Measurements from ENCODE around the gene RBFOX2.

RBFOX2 gene

DNA sequence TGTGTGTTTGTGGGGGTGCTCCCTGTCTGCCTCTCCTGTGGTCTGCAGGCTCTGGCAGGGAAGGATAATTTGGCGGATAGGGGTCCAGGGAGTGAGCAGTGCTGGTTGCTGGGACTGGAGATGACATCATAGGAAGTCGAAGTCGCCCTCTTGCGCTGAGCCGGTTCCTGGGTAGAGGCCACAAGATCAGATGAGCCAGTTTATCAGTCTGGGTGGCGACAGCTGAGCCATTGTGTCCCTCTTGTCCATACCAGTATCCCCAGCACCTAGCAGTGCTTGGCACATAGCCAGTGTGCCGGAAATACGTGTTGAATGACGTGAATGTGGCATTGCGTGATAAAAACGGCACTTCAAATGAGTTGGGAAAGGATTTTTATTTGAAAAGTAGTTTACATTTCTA lies 301.2 kb downstream of the RBFOX2 start:
- Histone ChIP-seq H3K4me2 (ENCODE audit: low read length) (no peak overlapping the region), H3K4me3 (ENCODE audit: low read length) (no peak overlapping the region), H3K36me3 (replicated peaks; ENCODE audit: low read depth, low read length) (no peaks in the 10 kb centered on the region), H3K79me2 (ENCODE audit: low read length) (no peaks in the 10 kb centered on the region), H3K27me3 (ENCODE audit: low read depth, low read length) (peaks cover 12% of the 10 kb centered on the region; the same call in 1 of the 2 replicates), H2AFZ (ENCODE audit: low read depth, low read length) (no peak overlapping the region), H3K9me3 (ENCODE audit: insufficient read depth, low read length) (no peaks in the 10 kb centered on the region), H3K27ac (ENCODE audit: low read length) (no peak overlapping the region), H3K9ac (ENCODE audit: low read length) (no peak overlapping the region), H4K20me1 (ENCODE audit: insufficient read depth, low read length) (no peaks in the 10 kb centered on the region), H3K4me1 (ENCODE audit: low read length) (no peaks in the 10 kb centered on the region)
- TF ChIP-seq EZH2phosphoT487 (IDR thresholded peaks at IDR 0.05; ENCODE audit: low read depth), result no peak
- TF ChIP-seq, protein P1, sequence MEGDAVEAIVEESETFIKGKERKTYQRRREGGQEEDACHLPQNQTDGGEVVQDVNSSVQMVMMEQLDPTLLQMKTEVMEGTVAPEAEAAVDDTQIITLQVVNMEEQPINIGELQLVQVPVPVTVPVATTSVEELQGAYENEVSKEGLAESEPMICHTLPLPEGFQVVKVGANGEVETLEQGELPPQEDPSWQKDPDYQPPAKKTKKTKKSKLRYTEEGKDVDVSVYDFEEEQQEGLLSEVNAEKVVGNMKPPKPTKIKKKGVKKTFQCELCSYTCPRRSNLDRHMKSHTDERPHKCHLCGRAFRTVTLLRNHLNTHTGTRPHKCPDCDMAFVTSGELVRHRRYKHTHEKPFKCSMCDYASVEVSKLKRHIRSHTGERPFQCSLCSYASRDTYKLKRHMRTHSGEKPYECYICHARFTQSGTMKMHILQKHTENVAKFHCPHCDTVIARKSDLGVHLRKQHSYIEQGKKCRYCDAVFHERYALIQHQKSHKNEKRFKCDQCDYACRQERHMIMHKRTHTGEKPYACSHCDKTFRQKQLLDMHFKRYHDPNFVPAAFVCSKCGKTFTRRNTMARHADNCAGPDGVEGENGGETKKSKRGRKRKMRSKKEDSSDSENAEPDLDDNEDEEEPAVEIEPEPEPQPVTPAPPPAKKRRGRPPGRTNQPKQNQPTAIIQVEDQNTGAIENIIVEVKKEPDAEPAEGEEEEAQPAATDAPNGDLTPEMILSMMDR (IDR thresholded peaks at IDR 0.05; ENCODE audit: low read depth, low read length), result no peak

DNA sequence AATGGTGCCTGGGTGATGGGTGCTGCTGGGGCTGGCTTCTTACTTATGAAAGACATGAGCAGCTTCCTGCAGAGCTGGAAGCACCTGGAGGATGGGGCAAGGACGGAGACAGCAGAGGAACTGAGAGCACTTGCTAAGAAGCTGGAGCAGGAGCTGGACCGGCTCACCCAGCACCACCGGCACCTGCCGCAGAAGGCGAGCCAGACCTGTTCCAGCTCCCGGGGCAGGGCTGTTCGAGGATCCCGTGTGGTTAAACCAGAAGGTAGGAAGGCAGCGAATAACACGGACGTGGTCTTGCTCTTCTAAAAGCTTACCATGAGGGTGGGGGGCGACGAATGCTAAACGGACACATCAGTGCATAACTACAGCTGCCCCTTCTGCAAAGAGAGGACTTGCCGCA lies 301.7 kb downstream of the RBFOX2 start:
- H3K36me3 ChIP-seq (replicated peaks; ENCODE audit: low read depth, low read length), result no peaks in the 10 kb centered on the region
- H3K4me1 ChIP-seq (ENCODE audit: low read length), result no peaks in the 10 kb centered on the region
- H3K27ac ChIP-seq (ENCODE audit: low read length), result no peak overlapping the region
- H3K27me3 ChIP-seq (ENCODE audit: low read depth, low read length), result peaks cover 12% of the 10 kb centered on the region; the same call in 1 of the 2 replicates
- no peak overlapping the region for H3K4me3 ChIP-seq (ENCODE audit: low read length)
- TF ChIP-seq, protein P1 (IDR thresholded peaks at IDR 0.05; ENCODE audit: low read depth, low read length), result no peak
- TF ChIP-seq EZH2phosphoT487 (IDR thresholded peaks at IDR 0.05; ENCODE audit: low read depth), result no peak
- no peaks in the 10 kb centered on the region for H4K20me1 ChIP-seq (ENCODE audit: insufficient read depth, low read length)
- H3K79me2 ChIP-seq (ENCODE audit: low read length), result no peaks in the 10 kb centered on the region
- H3K9ac ChIP-seq (ENCODE audit: low read length), result no peak overlapping the region
- H3K4me2 ChIP-seq (ENCODE audit: low read length), result no peak overlapping the region
- H2AFZ ChIP-seq (ENCODE audit: low read depth, low read length), result no peak overlapping the region
- no peaks in the 10 kb centered on the region for H3K9me3 ChIP-seq (ENCODE audit: insufficient read depth, low read length)

DNA sequence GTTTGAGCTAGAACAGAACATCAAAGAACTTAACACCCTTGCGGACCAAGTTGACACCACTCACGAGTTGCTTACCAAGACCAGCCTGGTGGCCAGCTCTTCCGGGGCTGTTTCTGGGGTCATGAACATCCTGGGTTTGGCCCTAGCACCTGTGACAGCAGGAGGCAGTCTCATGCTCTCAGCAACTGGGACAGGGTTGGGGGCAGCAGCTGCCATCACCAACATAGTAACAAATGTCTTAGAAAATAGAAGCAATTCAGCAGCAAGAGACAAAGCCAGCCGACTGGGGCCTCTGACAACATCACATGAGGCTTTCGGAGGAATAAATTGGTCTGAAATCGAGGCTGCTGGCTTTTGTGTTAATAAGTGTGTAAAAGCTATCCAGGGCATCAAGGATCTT lies 302.2 kb downstream of the RBFOX2 start:
- no peak overlapping the region for H3K4me3 ChIP-seq (ENCODE audit: low read length)
- H3K4me1 ChIP-seq (ENCODE audit: low read length), result no peaks in the 10 kb centered on the region
- TF ChIP-seq EZH2phosphoT487 (IDR thresholded peaks at IDR 0.05; ENCODE audit: low read depth), result no peak
- TF ChIP-seq, protein P1 (IDR thresholded peaks at IDR 0.05; ENCODE audit: low read depth, low read length), result no peak
- H3K4me2 ChIP-seq (ENCODE audit: low read length), result no peak overlapping the region
- no peak overlapping the region for H3K27ac ChIP-seq (ENCODE audit: low read length)
- H3K9ac ChIP-seq (ENCODE audit: low read length), result no peak overlapping the region
- no peaks in the 10 kb centered on the region for H3K9me3 ChIP-seq (ENCODE audit: insufficient read depth, low read length)
- H3K36me3 ChIP-seq (replicated peaks; ENCODE audit: low read depth, low read length), result no peaks in the 10 kb centered on the region
- H3K79me2 ChIP-seq (ENCODE audit: low read length), result no peaks in the 10 kb centered on the region
- H3K27me3 ChIP-seq (ENCODE audit: low read depth, low read length), result peaks cover 12% of the 10 kb centered on the region; the same call in 1 of the 2 replicates
- H4K20me1 ChIP-seq (ENCODE audit: insufficient read depth, low read length), result no peaks in the 10 kb centered on the region
- no peak overlapping the region for H2AFZ ChIP-seq (ENCODE audit: low read depth, low read length)

DNA sequence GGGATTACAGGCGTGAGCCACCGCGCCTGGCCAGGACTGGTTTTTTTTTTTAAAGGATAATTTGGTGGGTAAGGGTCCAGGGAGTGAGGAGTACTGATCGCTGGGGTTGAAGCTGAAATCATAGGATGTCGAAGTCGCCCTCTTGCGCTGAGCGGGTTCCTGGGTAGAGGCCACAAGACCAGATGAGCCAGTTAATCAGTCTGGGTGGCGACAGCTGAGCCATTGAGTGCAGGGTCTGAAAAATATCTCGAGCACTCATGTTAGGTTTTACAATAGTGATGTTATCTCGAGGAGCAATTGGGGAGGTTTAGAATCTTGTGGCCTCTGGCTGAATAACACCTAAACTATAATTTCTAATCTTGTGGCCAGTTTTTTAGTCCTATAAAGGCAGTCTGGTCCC lies 303.1 kb downstream of the RBFOX2 start:
- TF ChIP-seq, protein P1 (IDR thresholded peaks at IDR 0.05; ENCODE audit: low read depth, low read length), result no peak
- no peak for TF ChIP-seq EZH2phosphoT487 (IDR thresholded peaks at IDR 0.05; ENCODE audit: low read depth)
- Histone ChIP-seq H3K36me3 (replicated peaks; ENCODE audit: low read depth, low read length) (no peaks in the 10 kb centered on the region), H3K27me3 (ENCODE audit: low read depth, low read length) (peaks cover 8% of the 10 kb centered on the region; the same call in 1 of the 2 replicates), H3K79me2 (ENCODE audit: low read length) (no peaks in the 10 kb centered on the region), H2AFZ (ENCODE audit: low read depth, low read length) (no peak overlapping the region), H4K20me1 (ENCODE audit: insufficient read depth, low read length) (no peaks in the 10 kb centered on the region), H3K4me2 (ENCODE audit: low read length) (no peak overlapping the region), H3K4me1 (ENCODE audit: low read length) (no peaks in the 10 kb centered on the region), H3K9ac (ENCODE audit: low read length) (no peak overlapping the region), H3K27ac (ENCODE audit: low read length) (no peak overlapping the region), H3K9me3 (ENCODE audit: insufficient read depth, low read length) (no peaks in the 10 kb centered on the region), H3K4me3 (ENCODE audit: low read length) (no peak overlapping the region)

Data from OCI-LY3 (cell line).